HG03139 (cell line): ENCODE measurements around the gene IGSF22.

Experiments
- ATAC-seq: cut with Tn5 transposase; IDR thresholded peaks from one replicate; pipeline ENCODE4 v1.9.1; 2021; ENCODE audit not compliant: unreplicated experiment

Gene IGSF22

GRCh38 chr11:18726040-18726439 lies at the start of gene IGSF22:
Gene IGSF22, minus strand, starts transcription at chr11:18726188. Its CDS starts 1,952 bp downstream, at chr11:18724236.
- no peak for ATAC-seq

GRCh38 chr11:18774801-18775200 lies 48.8 kb upstream of the IGSF22 start:
- no peak for ATAC-seq

GRCh38 chr11:18773681-18774080 lies 47.7 kb upstream of the IGSF22 start:
- ATAC-seq: no peak

GRCh38 chr11:18773104-18773503 lies 47.1 kb upstream of the IGSF22 start:
- no peak for ATAC-seq

GRCh38 chr11:18772211-18772610 lies 46.2 kb upstream of the IGSF22 start:
- ATAC-seq: no peak

GRCh38 chr11:18771266-18772035 lies 45.5 kb upstream of the IGSF22 start:
- ATAC-seq: no peak

- no peak for ATAC-seq
These were observed 44.6 kb upstream of the IGSF22 start for GRCh38 chr11:18770479-18771125.

GRCh38 chr11:18769802-18770456 lies 43.9 kb upstream of the IGSF22 start:
- ATAC-seq: peak; percentile 48

- ATAC-seq: no peak
These were observed 43.0 kb upstream of the IGSF22 start for GRCh38 chr11:18768978-18769377.

- ATAC-seq: peak; percentile 80
These were observed 42.5 kb upstream of the IGSF22 start for GRCh38 chr11:18768472-18768901.

GRCh38 chr11:18766015-18766414 lies 40.0 kb upstream of the IGSF22 start:
- no peak for ATAC-seq

GRCh38 chr11:18765554-18765953 lies 39.6 kb upstream of the IGSF22 start:
- ATAC-seq: no peak

GRCh38 chr11:18761741-18762140 lies 35.8 kb upstream of the IGSF22 start:
- no peak for ATAC-seq

GRCh38 chr11:18761144-18761543 lies 35.2 kb upstream of the IGSF22 start:
- ATAC-seq: no peak

- ATAC-seq: no peak
These were observed 31.8 kb upstream of the IGSF22 start for GRCh38 chr11:18757811-18758210.

- no peak for ATAC-seq
These were observed 30.9 kb upstream of the IGSF22 start for GRCh38 chr11:18756889-18757288.

- ATAC-seq: no peak
These were observed 28.3 kb upstream of the IGSF22 start for GRCh38 chr11:18754308-18754707.

GRCh38 chr11:18752502-18752901 lies 26.5 kb upstream of the IGSF22 start:
- no peak for ATAC-seq

- ATAC-seq: no peak
These were observed 25.0 kb upstream of the IGSF22 start for GRCh38 chr11:18750944-18751343.

GRCh38 chr11:18749681-18750319 lies 23.8 kb upstream of the IGSF22 start:
- ATAC-seq: no peak

GRCh38 chr11:18748766-18749365 lies 22.9 kb upstream of the IGSF22 start:
- ATAC-seq: no peak
